H1 (cell line): ENCODE data around the gene DSTN. TPM values are rescaled to one million over a fixed set of nuclear protein-coding genes. Genes with fewer than 3 reads are reported as not detected.

Source experiments
- polyA plus RNA-seq, 7 experiments: library from polyadenylated mRNA; depleted of rRNA in 3 of 7; stranded (reverse) in 5 of 7; unstranded in 2 of 7; fragments of >200 nt in 5 of 7; fragments of 200-250 nt in 2 of 7; gene quantifications; 1 replicate in 5 of 7; 2 replicates in 1 of 7; 4 replicates in 1 of 7; pipeline versions ENCODE4 v1.2.1 to v1.2.3, GENCODE V29; 2011 to 2013; ENCODE audit warnings: missing spikeins in 2 of 7, mixed read lengths in 2 of 7
- total RNA-seq: library from RNA; stranded (reverse); fragmentation: NEBNext Ultra II Directional; extraction: Animal tissue kit (Norgen Biotek cat#: 25700); gene quantifications from 2 replicates; pipeline ENCODE4 v1.2.1, GENCODE V29; 2021
- TF ChIP-seq, protein P1 (sequence below): fragments of 300-600 bp; sonication (generic); IDR thresholded peaks from 2 replicates; pipeline ENCODE4 v1.7.1; 2012; ENCODE audit warnings: low read length, moderate library complexity, mild to moderate bottlenecking, inconsistent platforms; ENCODE audit not compliant: insufficient replicate concordance

DSTN gene
- total and polyA plus RNA-seq, 2 of the 8 experiments (the other 6 are each of a cell fraction or from before 2014, with no cell fraction given) = 43.3 to 208 TPM

GRCh38 chr20:17643531-17644188, 73.8 kb downstream of the DSTN start (continued):
- TF ChIP-seq, protein P1, sequence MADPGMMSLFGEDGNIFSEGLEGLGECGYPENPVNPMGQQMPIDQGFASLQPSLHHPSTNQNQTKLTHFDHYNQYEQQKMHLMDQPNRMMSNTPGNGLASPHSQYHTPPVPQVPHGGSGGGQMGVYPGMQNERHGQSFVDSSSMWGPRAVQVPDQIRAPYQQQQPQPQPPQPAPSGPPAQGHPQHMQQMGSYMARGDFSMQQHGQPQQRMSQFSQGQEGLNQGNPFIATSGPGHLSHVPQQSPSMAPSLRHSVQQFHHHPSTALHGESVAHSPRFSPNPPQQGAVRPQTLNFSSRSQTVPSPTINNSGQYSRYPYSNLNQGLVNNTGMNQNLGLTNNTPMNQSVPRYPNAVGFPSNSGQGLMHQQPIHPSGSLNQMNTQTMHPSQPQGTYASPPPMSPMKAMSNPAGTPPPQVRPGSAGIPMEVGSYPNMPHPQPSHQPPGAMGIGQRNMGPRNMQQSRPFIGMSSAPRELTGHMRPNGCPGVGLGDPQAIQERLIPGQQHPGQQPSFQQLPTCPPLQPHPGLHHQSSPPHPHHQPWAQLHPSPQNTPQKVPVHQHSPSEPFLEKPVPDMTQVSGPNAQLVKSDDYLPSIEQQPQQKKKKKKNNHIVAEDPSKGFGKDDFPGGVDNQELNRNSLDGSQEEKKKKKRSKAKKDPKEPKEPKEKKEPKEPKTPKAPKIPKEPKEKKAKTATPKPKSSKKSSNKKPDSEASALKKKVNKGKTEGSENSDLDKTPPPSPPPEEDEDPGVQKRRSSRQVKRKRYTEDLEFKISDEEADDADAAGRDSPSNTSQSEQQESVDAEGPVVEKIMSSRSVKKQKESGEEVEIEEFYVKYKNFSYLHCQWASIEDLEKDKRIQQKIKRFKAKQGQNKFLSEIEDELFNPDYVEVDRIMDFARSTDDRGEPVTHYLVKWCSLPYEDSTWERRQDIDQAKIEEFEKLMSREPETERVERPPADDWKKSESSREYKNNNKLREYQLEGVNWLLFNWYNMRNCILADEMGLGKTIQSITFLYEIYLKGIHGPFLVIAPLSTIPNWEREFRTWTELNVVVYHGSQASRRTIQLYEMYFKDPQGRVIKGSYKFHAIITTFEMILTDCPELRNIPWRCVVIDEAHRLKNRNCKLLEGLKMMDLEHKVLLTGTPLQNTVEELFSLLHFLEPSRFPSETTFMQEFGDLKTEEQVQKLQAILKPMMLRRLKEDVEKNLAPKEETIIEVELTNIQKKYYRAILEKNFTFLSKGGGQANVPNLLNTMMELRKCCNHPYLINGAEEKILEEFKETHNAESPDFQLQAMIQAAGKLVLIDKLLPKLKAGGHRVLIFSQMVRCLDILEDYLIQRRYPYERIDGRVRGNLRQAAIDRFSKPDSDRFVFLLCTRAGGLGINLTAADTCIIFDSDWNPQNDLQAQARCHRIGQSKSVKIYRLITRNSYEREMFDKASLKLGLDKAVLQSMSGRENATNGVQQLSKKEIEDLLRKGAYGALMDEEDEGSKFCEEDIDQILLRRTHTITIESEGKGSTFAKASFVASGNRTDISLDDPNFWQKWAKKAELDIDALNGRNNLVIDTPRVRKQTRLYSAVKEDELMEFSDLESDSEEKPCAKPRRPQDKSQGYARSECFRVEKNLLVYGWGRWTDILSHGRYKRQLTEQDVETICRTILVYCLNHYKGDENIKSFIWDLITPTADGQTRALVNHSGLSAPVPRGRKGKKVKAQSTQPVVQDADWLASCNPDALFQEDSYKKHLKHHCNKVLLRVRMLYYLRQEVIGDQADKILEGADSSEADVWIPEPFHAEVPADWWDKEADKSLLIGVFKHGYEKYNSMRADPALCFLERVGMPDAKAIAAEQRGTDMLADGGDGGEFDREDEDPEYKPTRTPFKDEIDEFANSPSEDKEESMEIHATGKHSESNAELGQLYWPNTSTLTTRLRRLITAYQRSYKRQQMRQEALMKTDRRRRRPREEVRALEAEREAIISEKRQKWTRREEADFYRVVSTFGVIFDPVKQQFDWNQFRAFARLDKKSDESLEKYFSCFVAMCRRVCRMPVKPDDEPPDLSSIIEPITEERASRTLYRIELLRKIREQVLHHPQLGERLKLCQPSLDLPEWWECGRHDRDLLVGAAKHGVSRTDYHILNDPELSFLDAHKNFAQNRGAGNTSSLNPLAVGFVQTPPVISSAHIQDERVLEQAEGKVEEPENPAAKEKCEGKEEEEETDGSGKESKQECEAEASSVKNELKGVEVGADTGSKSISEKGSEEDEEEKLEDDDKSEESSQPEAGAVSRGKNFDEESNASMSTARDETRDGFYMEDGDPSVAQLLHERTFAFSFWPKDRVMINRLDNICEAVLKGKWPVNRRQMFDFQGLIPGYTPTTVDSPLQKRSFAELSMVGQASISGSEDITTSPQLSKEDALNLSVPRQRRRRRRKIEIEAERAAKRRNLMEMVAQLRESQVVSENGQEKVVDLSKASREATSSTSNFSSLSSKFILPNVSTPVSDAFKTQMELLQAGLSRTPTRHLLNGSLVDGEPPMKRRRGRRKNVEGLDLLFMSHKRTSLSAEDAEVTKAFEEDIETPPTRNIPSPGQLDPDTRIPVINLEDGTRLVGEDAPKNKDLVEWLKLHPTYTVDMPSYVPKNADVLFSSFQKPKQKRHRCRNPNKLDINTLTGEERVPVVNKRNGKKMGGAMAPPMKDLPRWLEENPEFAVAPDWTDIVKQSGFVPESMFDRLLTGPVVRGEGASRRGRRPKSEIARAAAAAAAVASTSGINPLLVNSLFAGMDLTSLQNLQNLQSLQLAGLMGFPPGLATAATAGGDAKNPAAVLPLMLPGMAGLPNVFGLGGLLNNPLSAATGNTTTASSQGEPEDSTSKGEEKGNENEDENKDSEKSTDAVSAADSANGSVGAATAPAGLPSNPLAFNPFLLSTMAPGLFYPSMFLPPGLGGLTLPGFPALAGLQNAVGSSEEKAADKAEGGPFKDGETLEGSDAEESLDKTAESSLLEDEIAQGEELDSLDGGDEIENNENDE = no peak
